ENCODE results near the gene KCNK7.

Gene KCNK7

DNA sequence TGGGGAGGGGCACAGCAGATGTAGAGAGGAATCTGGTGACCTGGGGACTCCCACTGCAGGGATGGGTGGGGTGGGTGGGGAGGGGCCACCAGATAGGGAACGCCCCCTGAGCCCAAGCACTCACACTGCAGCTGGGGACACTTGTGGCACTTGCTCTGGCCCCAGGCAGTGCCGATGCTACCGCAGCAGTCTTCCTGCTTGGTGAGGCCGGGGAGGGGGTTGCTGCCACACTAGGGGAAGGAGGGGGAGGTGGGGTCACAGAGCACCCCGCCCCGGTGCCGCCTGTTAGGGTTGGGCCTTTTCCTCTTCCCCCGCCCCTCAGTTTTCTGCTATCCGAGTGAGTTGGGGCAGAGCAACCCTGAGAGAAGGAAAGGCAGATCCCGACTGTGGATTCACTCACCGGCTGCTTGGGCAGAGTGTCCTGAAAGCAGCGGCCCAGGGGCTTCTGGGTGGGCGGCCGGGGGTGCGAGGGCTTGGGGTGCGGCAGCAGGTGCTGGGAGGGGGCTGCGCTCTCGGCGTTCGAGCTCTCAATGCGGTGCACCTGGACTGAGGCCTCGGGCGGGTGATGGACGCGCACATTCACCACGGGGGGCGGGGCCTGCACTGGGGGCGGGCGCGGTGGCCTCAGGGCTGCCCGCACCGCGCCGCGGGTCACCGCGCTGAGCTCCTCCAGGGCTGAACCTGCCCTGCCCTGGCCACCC lies 42.1 kb downstream of the KCNK7 start:
- no peak for TF ChIP-seq ZFP3 (CRISPR knock-in tag; IDR thresholded peaks at IDR 0.05)
- no peak for TF ChIP-seq TOX (CRISPR knock-in tag; IDR thresholded peaks at IDR 0.05; ENCODE audit: borderline replicate concordance)
- TF ChIP-seq POU6F1 (CRISPR knock-in tag; IDR thresholded peaks at IDR 0.05; ENCODE audit: borderline replicate concordance, low read depth) = no peak
- no peak for TF ChIP-seq OSR1 (CRISPR knock-in tag; IDR thresholded peaks at IDR 0.05)
- no peak for TF ChIP-seq ZNF8 (CRISPR knock-in tag; IDR thresholded peaks at IDR 0.05)
- no peak for TF ChIP-seq ARNTL (CRISPR knock-in tag; IDR thresholded peaks at IDR 0.05; ENCODE audit: borderline replicate concordance, low read depth)
- no peak for TF ChIP-seq ZFP30 (CRISPR knock-in tag; IDR thresholded peaks at IDR 0.05)
- TF ChIP-seq ZC3H10 (CRISPR knock-in tag; IDR thresholded peaks at IDR 0.05) = no peak
- TF ChIP-seq CREB5 (CRISPR knock-in tag; IDR thresholded peaks at IDR 0.05; ENCODE audit: low read depth) = no peak
- no peak for TF ChIP-seq GLIS3 (CRISPR knock-in tag; IDR thresholded peaks at IDR 0.05)
- no peak for TF ChIP-seq TCF4 (CRISPR knock-in tag; IDR thresholded peaks at IDR 0.05; ENCODE audit: borderline replicate concordance)
- TF ChIP-seq TSHZ2 (CRISPR knock-in tag; IDR thresholded peaks at IDR 0.05) = no peak
- no peak for TF ChIP-seq ZNF70 (CRISPR knock-in tag; IDR thresholded peaks at IDR 0.05)
- ATAC-seq = no peak

DNA sequence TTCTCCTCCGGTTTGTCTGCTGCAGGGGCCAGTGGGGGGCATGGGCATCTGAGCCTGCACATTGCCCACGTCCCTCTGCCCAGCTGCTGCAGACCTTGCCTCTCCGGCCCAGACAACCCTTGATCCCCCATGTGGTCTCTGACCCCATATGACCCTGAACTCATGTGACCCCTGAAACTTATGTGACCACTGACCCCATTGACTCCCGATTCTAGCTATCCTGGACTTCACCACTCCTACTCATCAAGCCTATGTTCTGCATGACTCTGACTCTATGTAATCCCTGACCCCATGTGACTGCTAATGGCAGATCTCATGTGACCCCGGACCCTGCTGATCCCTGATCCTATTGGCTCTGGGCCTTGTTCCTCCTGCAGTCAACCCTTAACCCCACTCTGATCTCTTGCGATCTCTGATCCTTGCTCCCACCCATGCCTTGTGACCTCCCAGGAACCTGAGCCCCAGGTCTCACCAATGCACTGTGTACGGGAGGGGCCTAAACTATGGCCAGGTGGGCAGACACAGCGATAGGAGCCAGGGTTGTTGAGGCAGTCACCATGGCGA lies 43.1 kb downstream of the KCNK7 start:
- ATAC-seq = no peak
- TF ChIP-seq ARNTL (CRISPR knock-in tag; IDR thresholded peaks at IDR 0.05; ENCODE audit: borderline replicate concordance, low read depth) = no peak
- TF ChIP-seq TSHZ2 (CRISPR knock-in tag; IDR thresholded peaks at IDR 0.05) = no peak
- TF ChIP-seq, protein P1, sequence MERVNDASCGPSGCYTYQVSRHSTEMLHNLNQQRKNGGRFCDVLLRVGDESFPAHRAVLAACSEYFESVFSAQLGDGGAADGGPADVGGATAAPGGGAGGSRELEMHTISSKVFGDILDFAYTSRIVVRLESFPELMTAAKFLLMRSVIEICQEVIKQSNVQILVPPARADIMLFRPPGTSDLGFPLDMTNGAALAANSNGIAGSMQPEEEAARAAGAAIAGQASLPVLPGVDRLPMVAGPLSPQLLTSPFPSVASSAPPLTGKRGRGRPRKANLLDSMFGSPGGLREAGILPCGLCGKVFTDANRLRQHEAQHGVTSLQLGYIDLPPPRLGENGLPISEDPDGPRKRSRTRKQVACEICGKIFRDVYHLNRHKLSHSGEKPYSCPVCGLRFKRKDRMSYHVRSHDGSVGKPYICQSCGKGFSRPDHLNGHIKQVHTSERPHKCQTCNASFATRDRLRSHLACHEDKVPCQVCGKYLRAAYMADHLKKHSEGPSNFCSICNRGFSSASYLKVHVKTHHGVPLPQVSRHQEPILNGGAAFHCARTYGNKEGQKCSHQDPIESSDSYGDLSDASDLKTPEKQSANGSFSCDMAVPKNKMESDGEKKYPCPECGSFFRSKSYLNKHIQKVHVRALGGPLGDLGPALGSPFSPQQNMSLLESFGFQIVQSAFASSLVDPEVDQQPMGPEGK (CRISPR knock-in tag; IDR thresholded peaks at IDR 0.05; ENCODE audit: borderline replicate concordance) = no peak
- no peak for TF ChIP-seq ZFP3 (CRISPR knock-in tag; IDR thresholded peaks at IDR 0.05)
- no peak for TF ChIP-seq CREB5 (CRISPR knock-in tag; IDR thresholded peaks at IDR 0.05; ENCODE audit: low read depth)
- TF ChIP-seq ZNF8 (CRISPR knock-in tag; IDR thresholded peaks at IDR 0.05) = no peak
- TF ChIP-seq ZFP30 (CRISPR knock-in tag; IDR thresholded peaks at IDR 0.05) = no peak
- TF ChIP-seq TOX (CRISPR knock-in tag; IDR thresholded peaks at IDR 0.05; ENCODE audit: borderline replicate concordance) = no peak
- TF ChIP-seq SNAI2 (CRISPR knock-in tag; IDR thresholded peaks at IDR 0.05) = no peak
- no peak for TF ChIP-seq BACH2 (CRISPR knock-in tag; IDR thresholded peaks at IDR 0.05; ENCODE audit: borderline replicate concordance)
- TF ChIP-seq GLIS3 (CRISPR knock-in tag; IDR thresholded peaks at IDR 0.05) = no peak
- no peak for TF ChIP-seq CSDC2 (CRISPR knock-in tag; IDR thresholded peaks at IDR 0.05)
- TF ChIP-seq POU6F1 (CRISPR knock-in tag; IDR thresholded peaks at IDR 0.05; ENCODE audit: borderline replicate concordance, low read depth) = no peak
- no peak for TF ChIP-seq OSR1 (CRISPR knock-in tag; IDR thresholded peaks at IDR 0.05)
- TF ChIP-seq ZC3H10 (CRISPR knock-in tag; IDR thresholded peaks at IDR 0.05) = no peak
- TF ChIP-seq, protein P2, sequence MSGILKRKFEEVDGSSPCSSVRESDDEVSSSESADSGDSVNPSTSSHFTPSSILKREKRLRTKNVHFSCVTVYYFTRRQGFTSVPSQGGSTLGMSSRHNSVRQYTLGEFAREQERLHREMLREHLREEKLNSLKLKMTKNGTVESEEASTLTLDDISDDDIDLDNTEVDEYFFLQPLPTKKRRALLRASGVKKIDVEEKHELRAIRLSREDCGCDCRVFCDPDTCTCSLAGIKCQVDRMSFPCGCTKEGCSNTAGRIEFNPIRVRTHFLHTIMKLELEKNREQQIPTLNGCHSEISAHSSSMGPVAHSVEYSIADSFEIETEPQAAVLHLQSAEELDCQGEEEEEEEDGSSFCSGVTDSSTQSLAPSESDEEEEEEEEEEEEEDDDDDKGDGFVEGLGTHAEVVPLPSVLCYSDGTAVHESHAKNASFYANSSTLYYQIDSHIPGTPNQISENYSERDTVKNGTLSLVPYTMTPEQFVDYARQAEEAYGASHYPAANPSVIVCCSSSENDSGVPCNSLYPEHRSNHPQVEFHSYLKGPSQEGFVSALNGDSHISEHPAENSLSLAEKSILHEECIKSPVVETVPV (CRISPR knock-in tag; IDR thresholded peaks at IDR 0.05) = no peak
- TF ChIP-seq ESRRG (CRISPR knock-in tag; IDR thresholded peaks at IDR 0.05) = no peak
- no peak for TF ChIP-seq ZNF565 (CRISPR knock-in tag; conservative IDR thresholded peaks at IDR 0.05; ENCODE audit: low read depth)
- TF ChIP-seq ZNF70 (CRISPR knock-in tag; IDR thresholded peaks at IDR 0.05) = no peak

Measured in SK-N-SH treated with all-trans-retinoic acid at 6 μM for 48 hours (cell line).